Upper lobe of right lung (tissue), 1 donor: ENCODE data around the gene GOT1. TPM values are rescaled to one million over a fixed set of nuclear protein-coding genes. Genes with fewer than 3 reads are reported as not detected.

Source experiments
- ATAC-seq: fragments of 200-7000 bp; cut with Tn5 transposase; one replicate; pipeline ENCODE4 v1.9.1; 2020; ENCODE audit warnings: mild to moderate bottlenecking, moderate library complexity
- DNase-seq: peaks from one replicate; pipeline ENCODE4 v3.0.0-alpha.2; 2020
- H3K27ac ChIP-seq: fragments of 200-600 bp; one replicate; pipeline ENCODE4 v1.8.0; 2022
- H3K27me3 ChIP-seq: fragments of 200-600 bp; one replicate; pipeline ENCODE4 v1.8.0; 2022; ENCODE audit warnings: mild to moderate bottlenecking
- H3K36me3 ChIP-seq: fragments of 200-600 bp; one replicate; pipeline ENCODE4 v1.8.0; 2022
- H3K4me1 ChIP-seq: fragments of 200-600 bp; one replicate; pipeline ENCODE4 v1.8.0; 2022
- H3K4me3 ChIP-seq: fragments of 200-600 bp; one replicate; pipeline ENCODE4 v1.8.0; 2022; ENCODE audit warnings: mild to moderate bottlenecking
- H3K9me3 ChIP-seq: fragments of 200-600 bp; one replicate; pipeline ENCODE4 v1.8.0; 2022
- intact Hi-C: fragments of 100-400 bp; cut with DNase I; formaldehyde crosslinking; loops from one replicate; pipeline ENCODE4 v1.11.0; 2022
- total RNA-seq: library from RNA; stranded (reverse); fragmentation: NEBNext Ultra II Directional; extraction: Animal tissue kit (Norgen Biotek cat#: 25700); gene quantifications from one replicate; pipeline ENCODE4 v1.2.1, GENCODE V29; 2021
- TF ChIP-seq, protein P1 (sequence below): fragments of 200-600 bp; IDR thresholded peaks from one replicate; pipeline ENCODE4 v1.8.0; 2022; ENCODE audit warnings: antibody characterized with exemption
- donor health status: DM: no; HTN: yes; CAD: no; lungs with severe emphysema.

The GOT1 gene
- total RNA-seq, 1 donor from 2014 or later: 25.0 TPM

DNA sequence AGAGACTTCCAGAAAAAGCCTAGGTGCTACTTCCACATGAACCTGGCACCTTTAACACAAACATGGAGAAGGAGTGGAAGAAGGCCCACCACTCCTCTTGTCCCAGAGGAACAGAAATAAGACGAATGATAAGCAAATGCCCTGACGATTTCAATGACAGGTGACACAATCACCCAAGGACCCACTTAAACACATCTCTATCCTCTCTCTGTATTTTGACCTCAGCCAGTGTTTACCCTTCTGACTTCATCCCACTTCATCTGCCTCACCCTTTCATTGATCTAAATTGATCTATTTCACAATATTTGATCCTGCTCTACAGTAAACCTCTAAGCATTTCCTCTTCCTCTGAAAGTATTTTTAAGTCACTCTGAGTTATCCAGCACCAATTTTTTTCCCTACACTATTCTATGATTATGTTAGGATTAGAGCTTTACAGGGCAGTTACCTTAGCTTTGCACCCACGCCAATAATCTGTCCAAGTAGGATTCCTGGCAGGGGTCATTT is 9.1 kb downstream of the GOT1 start:
- DNase-seq: no peak
- no peak for ATAC-seq
- Histone ChIP-seq H3K9me3 (no peaks in the 10 kb centered on the region), H3K4me3 (no peak overlapping the region), H3K27me3 (no peaks in the 10 kb centered on the region), H3K4me1 (no peaks in the 10 kb centered on the region), H3K27ac (no peak overlapping the region), H3K36me3 (peaks cover 34% of the 10 kb centered on the region)
- intact Hi-C loops: no loop called here
- TF ChIP-seq, protein P1, sequence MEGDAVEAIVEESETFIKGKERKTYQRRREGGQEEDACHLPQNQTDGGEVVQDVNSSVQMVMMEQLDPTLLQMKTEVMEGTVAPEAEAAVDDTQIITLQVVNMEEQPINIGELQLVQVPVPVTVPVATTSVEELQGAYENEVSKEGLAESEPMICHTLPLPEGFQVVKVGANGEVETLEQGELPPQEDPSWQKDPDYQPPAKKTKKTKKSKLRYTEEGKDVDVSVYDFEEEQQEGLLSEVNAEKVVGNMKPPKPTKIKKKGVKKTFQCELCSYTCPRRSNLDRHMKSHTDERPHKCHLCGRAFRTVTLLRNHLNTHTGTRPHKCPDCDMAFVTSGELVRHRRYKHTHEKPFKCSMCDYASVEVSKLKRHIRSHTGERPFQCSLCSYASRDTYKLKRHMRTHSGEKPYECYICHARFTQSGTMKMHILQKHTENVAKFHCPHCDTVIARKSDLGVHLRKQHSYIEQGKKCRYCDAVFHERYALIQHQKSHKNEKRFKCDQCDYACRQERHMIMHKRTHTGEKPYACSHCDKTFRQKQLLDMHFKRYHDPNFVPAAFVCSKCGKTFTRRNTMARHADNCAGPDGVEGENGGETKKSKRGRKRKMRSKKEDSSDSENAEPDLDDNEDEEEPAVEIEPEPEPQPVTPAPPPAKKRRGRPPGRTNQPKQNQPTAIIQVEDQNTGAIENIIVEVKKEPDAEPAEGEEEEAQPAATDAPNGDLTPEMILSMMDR: no peak

DNA sequence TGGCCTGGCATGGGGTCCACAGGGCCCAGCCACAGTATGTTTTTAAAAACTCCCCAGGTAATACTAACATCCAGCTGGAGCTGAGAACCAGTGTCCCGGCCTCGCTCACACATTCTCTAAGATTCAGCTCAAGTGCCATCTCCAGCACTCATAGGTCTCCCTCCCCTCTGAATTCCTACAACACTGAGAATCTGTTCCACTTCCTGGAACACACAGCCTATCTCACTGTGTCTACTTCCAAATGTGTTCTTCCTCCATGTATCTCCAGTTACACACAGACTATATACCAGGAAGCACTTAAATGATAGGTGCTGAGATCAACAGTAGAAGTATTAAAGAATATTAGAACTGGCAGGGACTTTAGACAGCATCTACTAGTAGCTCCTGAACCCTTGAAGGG is 10.7 kb downstream of the GOT1 start:
- DNase-seq: no peak
- H3K27ac ChIP-seq: no peak overlapping the region
- TF ChIP-seq, protein P1: no peak
- intact Hi-C loops: no loop called here
- H3K27me3 ChIP-seq: no peaks in the 10 kb centered on the region
- H3K9me3 ChIP-seq: no peaks in the 10 kb centered on the region
- peaks cover 22% of the 10 kb centered on the region for H3K36me3 ChIP-seq
- H3K4me3 ChIP-seq: no peak overlapping the region
- no peak for ATAC-seq
- H3K4me1 ChIP-seq: no peaks in the 10 kb centered on the region

DNA sequence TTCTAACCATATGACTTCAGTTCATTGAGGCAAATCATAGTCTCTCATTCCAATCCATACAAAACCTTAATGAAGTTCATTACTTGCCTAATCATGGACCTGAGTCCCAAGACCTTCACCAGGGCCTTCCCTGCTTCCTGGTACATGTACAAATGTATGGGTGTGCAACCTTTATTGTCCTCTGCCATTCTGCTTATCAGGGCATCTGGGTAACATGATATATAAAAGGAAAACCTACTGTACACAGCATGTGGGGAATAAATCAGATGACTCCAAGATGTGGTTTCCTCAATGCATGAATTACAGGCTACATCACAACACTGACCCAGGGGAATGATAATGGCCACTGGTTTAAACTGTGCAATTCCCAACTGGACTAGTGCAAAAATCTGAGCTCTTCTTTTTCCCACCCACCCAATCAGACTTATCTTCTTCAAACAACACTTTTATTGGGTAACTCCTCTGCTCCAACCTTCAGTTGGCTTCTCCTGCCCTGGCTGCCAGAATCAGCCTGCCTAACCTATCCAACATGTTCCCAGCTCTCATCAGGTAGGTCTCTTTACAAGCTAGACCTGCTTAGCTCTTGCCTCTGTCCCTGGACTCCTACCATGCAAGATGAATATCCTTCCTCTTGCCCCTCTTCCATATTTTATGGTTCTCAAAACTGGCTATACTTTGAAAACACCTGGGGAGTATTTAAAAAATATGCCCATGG is 11.4 kb downstream of the GOT1 start:
- no peak for ATAC-seq
- intact Hi-C loops: no loop called here
- no peaks in the 10 kb centered on the region for H3K9me3 ChIP-seq

DNA sequence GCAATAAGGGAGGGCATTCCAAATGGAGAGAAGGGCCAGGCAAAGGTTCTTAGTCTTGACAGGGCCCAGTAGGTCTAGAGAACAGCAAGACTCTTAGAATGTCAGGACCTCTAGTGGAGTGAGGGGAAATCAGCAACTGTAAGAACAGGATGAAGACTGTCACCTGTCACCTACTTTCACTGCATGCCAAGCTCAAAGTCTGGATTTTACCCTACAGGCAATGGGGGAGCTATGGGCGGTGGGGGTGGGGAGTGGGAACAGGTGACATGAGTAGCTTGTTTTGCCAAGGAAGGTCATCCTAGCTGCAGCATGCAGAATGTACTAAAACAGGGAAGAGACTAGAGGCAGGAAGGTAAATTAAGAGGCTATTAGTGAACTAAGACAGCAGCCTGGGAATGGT is 18.3 kb downstream of the GOT1 start:
- TF ChIP-seq, protein P1: no peak
- DNase-seq (no peak), ATAC-seq (no peak)
- no peaks in the 10 kb centered on the region for H3K9me3 ChIP-seq
- no peak overlapping the region for H3K27ac ChIP-seq
- no peaks in the 10 kb centered on the region for H3K27me3 ChIP-seq
- no peak overlapping the region for H3K4me3 ChIP-seq
- no peaks in the 10 kb centered on the region for H3K4me1 ChIP-seq
- intact Hi-C loops: no loop called here
- H3K36me3 ChIP-seq: peaks cover 8% of the 10 kb centered on the region

More for the DNA sequence above, 11.4 kb downstream of the GOT1 start:
- no peak for DNase-seq
- no peak overlapping the region for H3K27ac ChIP-seq
- no peaks in the 10 kb centered on the region for H3K4me1 ChIP-seq
- peaks cover 20% of the 10 kb centered on the region for H3K36me3 ChIP-seq
- no peak overlapping the region for H3K4me3 ChIP-seq
- H3K27me3 ChIP-seq: no peaks in the 10 kb centered on the region
- TF ChIP-seq, protein P1: no peak

DNA sequence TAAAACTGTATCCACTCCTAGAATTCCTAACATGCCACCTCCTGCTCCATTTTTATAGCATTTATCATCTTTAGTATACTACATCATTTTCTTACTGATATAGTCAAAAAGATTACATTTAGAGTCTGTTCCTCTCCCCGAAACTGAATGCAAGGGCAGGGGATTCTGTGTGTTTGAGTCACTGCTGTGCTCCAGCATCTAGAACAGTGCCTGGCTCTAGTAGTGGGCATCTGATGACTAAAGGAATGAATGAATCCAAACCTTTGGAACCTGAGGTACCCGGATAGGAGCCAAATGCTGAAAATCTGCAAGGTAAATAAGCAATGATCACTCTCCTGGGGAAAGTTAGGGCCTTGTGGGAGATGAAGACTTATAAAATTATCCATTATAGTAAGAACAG is 18.9 kb downstream of the GOT1 start:
- DNase-seq: no peak
- Histone ChIP-seq H3K9me3 (no peaks in the 10 kb centered on the region), H3K4me3 (no peak overlapping the region), H3K27ac (no peak overlapping the region), H3K27me3 (no peaks in the 10 kb centered on the region), H3K36me3 (peaks cover 13% of the 10 kb centered on the region), H3K4me1 (no peaks in the 10 kb centered on the region)
- TF ChIP-seq, protein P1: no peak
- intact Hi-C loops: no loop called here
- no peak for ATAC-seq
